HepG2 (cell line): Measurements from ENCODE around the gene MID1.

Source experiments
- CTCF ChIP-seq: sonication (generic); formaldehyde crosslinking; IDR thresholded peaks from 2 replicates; pipeline ENCODE4 v1.5.0; 2020; ENCODE audit warnings: mild to moderate bottlenecking, missing genetic modification reagents, moderate library complexity
- E2F5 ChIP-seq: sonication (generic); formaldehyde crosslinking; conservative IDR thresholded peaks from 2 replicates; pipeline ENCODE4 v1.4.0; 2020; ENCODE audit warnings: missing genetic modification reagents
- HMG20B ChIP-seq: conservative IDR thresholded peaks from 2 replicates; pipeline ENCODE4 v1.6.1; 2016; ENCODE audit warnings: missing genetic modification reagents, missing compliant biosample characterization
- PHF8 ChIP-seq: sonication (generic); formaldehyde crosslinking; IDR thresholded peaks from 2 replicates; pipeline ENCODE4 v1.5.0; 2020; ENCODE audit warnings: missing genetic modification reagents

GRCh38 chrX:10429908-10430307, 190.5 kb downstream of the MID1 start:
- TF ChIP-seq CTCF (CRISPR knock-in tag) (no peak), HMG20B (CRISPR knock-in tag) (no peak), E2F5 (no peak), PHF8 (CRISPR knock-in tag) (no peak)
